Activated CD4-positive, alpha-beta memory T cell treated with anti-CD3 and anti-CD28 coated beads for 36 hours (primary cell): ENCODE measurements around the gene IKBKE. TPM values are rescaled to one million over a fixed set of nuclear protein-coding genes. Genes with fewer than 3 reads are reported as not detected.

Experiments used
- CTCF ChIA-PET: fragments of 350-600 bp; sonication (Branson Sonifier 250); formaldehyde crosslinking; loops from one replicate; lab custom pipeline; 2021; ENCODE audit warnings: antibody characterized with exemption, inconsistent platforms; lab: Charles Lee
- POLR2A ChIA-PET: fragments of 350-600 bp; sonication (Branson Sonifier 250); formaldehyde crosslinking; loops from one replicate; lab custom pipeline; 2021; ENCODE audit warnings: antibody characterized with exemption; lab: Charles Lee
- DNase-seq: peaks from one replicate; pipeline ENCODE4 v3.0.0-alpha.2; 2020
- H3K27ac Mint-ChIP-seq: one replicate; pipeline ENCODE4 v1.8.0; 2021; ENCODE audit warnings: mixed read lengths
- H3K27me3 Mint-ChIP-seq: one replicate; pipeline ENCODE4 v1.8.0; 2021; ENCODE audit warnings: mixed read lengths
- H3K36me3 Mint-ChIP-seq: one replicate; pipeline ENCODE4 v1.8.0; 2021; ENCODE audit warnings: mixed read lengths
- H3K4me1 Mint-ChIP-seq: one replicate; pipeline ENCODE4 v1.8.0; 2021; ENCODE audit warnings: low read depth, mixed read lengths
- H3K4me3 Mint-ChIP-seq: one replicate; pipeline ENCODE4 v1.8.0; 2021; ENCODE audit warnings: mild to moderate bottlenecking, mixed read lengths
- H3K9me3 Mint-ChIP-seq: one replicate; pipeline ENCODE4 v1.8.0; 2021; ENCODE audit warnings: mixed read lengths
- intact Hi-C: fragments of 100-400 bp; cut with micrococcal nuclease; formaldehyde crosslinking; loops from one replicate; pipeline ENCODE4 v1.15.1; 2023
- total RNA-seq, 2 experiments: library from RNA; stranded (reverse); gene quantifications; one replicate each; pipeline ENCODE4 v1.2.3, GENCODE V29; 2021

IKBKE gene
- total RNA-seq, 2 experiments from 2014 or later, result 18.4 to 19.4 TPM

DNA sequence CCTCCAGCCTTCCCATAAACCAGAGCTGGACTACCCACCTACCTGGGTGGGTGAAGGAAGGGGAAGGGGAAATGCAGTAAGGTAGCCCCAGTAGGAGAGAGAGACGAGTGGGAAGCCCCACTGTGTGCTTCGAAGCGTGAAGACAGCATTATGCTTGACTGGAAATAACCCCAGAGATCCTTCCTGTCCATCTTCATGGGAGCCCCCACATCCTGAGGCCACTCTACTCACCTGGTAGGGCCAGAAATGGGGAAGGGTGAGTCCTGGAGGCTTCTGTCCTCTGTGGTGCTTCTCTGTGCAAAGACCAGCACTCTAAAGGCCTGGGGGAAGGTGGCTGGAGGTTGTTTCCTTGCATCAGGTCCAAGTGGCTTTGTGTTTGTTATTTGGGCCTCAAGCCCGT is 27.1 kb downstream of the IKBKE start:
- ChIA-PET POLR2A (interaction anchor here (0.9 kb wide), 1 partner anchor 92 kb away, joined by 3 read pairs; no protein-coding TSS in a partner anchor), CTCF (interaction anchor here (2.1 to 5.9 kb wide), 3 partner anchors 9 to 167 kb away, joined by 6 to 28 read pairs (median 10); partner anchors contain the start of gene RASSF5)
- intact Hi-C loops, result no loop called here
- no peak for DNase-seq
- no peak overlapping the region for H3K27ac Mint-ChIP-seq
- H3K4me3 Mint-ChIP-seq, result no peak overlapping the region
- H3K36me3 Mint-ChIP-seq, result peaks cover 2% of the 10 kb centered on the region
- H3K4me1 Mint-ChIP-seq, result peaks cover 14% of the 10 kb centered on the region
- H3K27me3 Mint-ChIP-seq, result no peaks in the 10 kb centered on the region
- H3K9me3 Mint-ChIP-seq, result no peaks in the 10 kb centered on the region

DNA sequence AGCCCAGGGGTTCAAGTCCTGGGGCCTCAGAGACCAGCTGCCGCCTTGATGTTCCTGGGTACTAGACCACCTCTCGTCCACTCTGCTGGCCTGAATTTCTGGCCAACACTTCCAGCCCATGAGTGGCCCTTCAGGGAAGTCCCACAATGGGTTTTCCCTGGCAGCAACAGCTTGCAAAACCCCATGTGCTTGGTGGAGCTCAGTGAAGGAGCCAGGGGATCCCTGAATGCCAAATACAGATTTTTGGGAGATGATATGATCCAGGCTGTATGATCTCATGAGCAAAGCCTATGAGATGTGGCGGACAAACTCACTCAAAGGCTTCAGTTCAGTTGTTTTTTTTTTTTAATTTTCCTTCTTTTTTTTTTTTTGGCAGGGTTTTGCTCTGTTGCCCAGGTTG is 27.5 kb downstream of the IKBKE start:
- H3K4me3 Mint-ChIP-seq, result no peak overlapping the region
- ChIA-PET CTCF (interaction anchor here (1.9 to 5.9 kb wide), 4 partner anchors 9 to 167 kb away, joined by 5 to 28 read pairs (median 8); partner anchors contain the start of gene RASSF5), POLR2A (interaction anchor here (0.9 kb wide), 1 partner anchor 137 kb away, joined by 3 read pairs; the partner anchor contains the start of gene DYRK3)

GRCh38 chr1:206498685-206499084 is 28.4 kb downstream of the IKBKE start:
- ChIA-PET CTCF (interaction anchor here (1.1 to 5.9 kb wide), 6 partner anchors 8 to 166 kb away, joined by 3 to 28 read pairs (median 6); no protein-coding TSS in a partner anchor), POLR2A (interaction anchor here (0.9 kb wide), 1 partner anchor 137 kb away, joined by 3 read pairs; the partner anchor contains the start of gene DYRK3)
- Mint-ChIP-seq H3K4me1 (peaks cover 27% of the 10 kb centered on the region), H3K27ac (peak overlapping the region; percentile 25), H3K9me3 (no peaks in the 10 kb centered on the region), H3K27me3 (no peaks in the 10 kb centered on the region), H3K4me3 (no peak overlapping the region), H3K36me3 (no peaks in the 10 kb centered on the region)
- no peak for DNase-seq
- intact Hi-C loops, result no loop called here

More for the DNA sequence above, 27.5 kb downstream of the IKBKE start:
- H3K9me3 Mint-ChIP-seq, result no peaks in the 10 kb centered on the region
- intact Hi-C loops, result no loop called here
- peaks cover 17% of the 10 kb centered on the region for H3K4me1 Mint-ChIP-seq
- DNase-seq, result no peak
- peaks cover 2% of the 10 kb centered on the region for H3K36me3 Mint-ChIP-seq
- H3K27me3 Mint-ChIP-seq, result no peaks in the 10 kb centered on the region
- H3K27ac Mint-ChIP-seq, result no peak overlapping the region

- H3K9me3 Mint-ChIP-seq, result no peaks in the 10 kb centered on the region
- peaks cover 40% of the 10 kb centered on the region for H3K4me1 Mint-ChIP-seq
- no peak for DNase-seq
- CTCF ChIA-PET, result interaction anchor here (0.7 to 5.9 kb wide), 3 partner anchors 10 to 159 kb away, joined by 4 to 28 read pairs (median 19); no protein-coding TSS in a partner anchor
- no peak overlapping the region for H3K4me3 Mint-ChIP-seq
- intact Hi-C loops, result loop anchor here (10.0 kb wide), 1 partner anchor 395 kb away; the partner anchor contains the start of gene IL24
- POLR2A ChIA-PET, result interaction anchor here (1.5 kb wide), 1 partner anchor 27 kb away, joined by 3 read pairs; no protein-coding TSS in a partner anchor
- H3K36me3 Mint-ChIP-seq, result no peaks in the 10 kb centered on the region
- peaks cover 2% of the 10 kb centered on the region for H3K27me3 Mint-ChIP-seq
- no peak overlapping the region for H3K27ac Mint-ChIP-seq
Observed at GRCh38 chr1:206500046-206500445, 29.8 kb downstream of the IKBKE start.

DNA sequence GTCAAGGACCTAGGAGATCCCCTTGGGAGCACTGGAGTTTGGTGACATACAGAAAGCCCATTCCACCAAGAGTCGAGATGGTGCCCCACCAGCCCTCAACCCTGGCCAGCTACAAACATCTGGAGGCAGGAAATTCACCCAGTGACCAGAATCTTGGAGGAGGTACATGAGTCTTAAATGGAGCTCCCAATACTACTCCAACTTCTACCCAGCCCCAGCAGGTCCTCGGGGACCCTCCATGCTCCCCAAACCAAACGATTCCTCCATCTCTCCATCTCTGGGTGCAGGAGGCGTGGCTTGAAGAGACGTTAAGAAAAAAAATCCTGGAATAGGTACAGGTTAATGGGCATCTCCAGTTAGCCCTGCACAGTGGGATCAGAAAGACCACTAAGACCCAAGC is 31.6 kb downstream of the IKBKE start:
- Mint-ChIP-seq H3K27me3 (peaks cover 4% of the 10 kb centered on the region), H3K9me3 (no peaks in the 10 kb centered on the region), H3K36me3 (no peaks in the 10 kb centered on the region), H3K4me3 (no peak overlapping the region), H3K4me1 (peaks cover 49% of the 10 kb centered on the region), H3K27ac (no peak overlapping the region)
- CTCF ChIA-PET, result interaction anchor here (1.2 to 3.4 kb wide), 4 partner anchors 11 to 82 kb away, joined by 3 to 17 read pairs (median 6); no protein-coding TSS in a partner anchor
- POLR2A ChIA-PET, result no interaction called here
- DNase-seq, result no peak
- intact Hi-C loops, result loop anchor here (10.0 kb wide), 1 partner anchor 393 kb away; the partner anchor contains the start of gene IL24

DNA sequence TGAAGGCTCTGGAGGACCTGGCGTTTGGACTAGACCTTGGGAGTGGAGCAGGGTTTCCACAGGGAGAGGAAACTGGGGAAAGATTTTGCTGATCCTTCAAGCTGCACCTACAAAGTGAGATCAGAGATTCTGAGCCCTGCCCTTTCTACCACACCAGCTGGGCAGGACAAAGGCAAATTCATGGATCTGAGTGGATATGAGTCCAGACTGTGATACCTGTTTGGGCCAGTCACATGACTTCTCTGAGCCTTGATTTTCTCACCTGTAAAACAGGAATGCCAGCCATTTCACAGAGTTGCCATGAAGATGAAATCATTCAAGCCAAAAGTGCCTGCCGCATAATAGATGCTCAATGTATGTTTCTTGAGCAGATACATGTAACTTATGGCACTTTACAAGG is 32.1 kb downstream of the IKBKE start:
- Mint-ChIP-seq H3K27me3 (peaks cover 4% of the 10 kb centered on the region), H3K9me3 (no peaks in the 10 kb centered on the region), H3K4me1 (peaks cover 49% of the 10 kb centered on the region), H3K36me3 (no peaks in the 10 kb centered on the region), H3K4me3 (no peak overlapping the region), H3K27ac (no peak overlapping the region)
- ChIA-PET POLR2A (no interaction called here), CTCF (interaction anchor here (1.2 to 3.4 kb wide), 4 partner anchors 12 to 81 kb away, joined by 3 to 17 read pairs (median 10); no protein-coding TSS in a partner anchor)
- no peak for DNase-seq
- intact Hi-C loops, result loop anchor here (10.0 kb wide), 1 partner anchor 392 kb away; the partner anchor contains the start of gene IL24

- intact Hi-C loops, result loop anchor here (10.0 kb wide), 1 partner anchor 392 kb away; the partner anchor contains the start of gene IL24
- Mint-ChIP-seq H3K9me3 (no peaks in the 10 kb centered on the region), H3K27ac (no peak overlapping the region), H3K36me3 (no peaks in the 10 kb centered on the region), H3K4me3 (no peak overlapping the region), H3K27me3 (peaks cover 4% of the 10 kb centered on the region), H3K4me1 (peaks cover 49% of the 10 kb centered on the region)
- ChIA-PET CTCF (interaction anchor here (1.2 to 3.4 kb wide), 6 partner anchors 24 to 161 kb away, joined by 3 to 17 read pairs (median 9); no protein-coding TSS in a partner anchor), POLR2A (no interaction called here)
- DNase-seq, result no peak
Observed at GRCh38 chr1:206502812-206503211, 32.5 kb downstream of the IKBKE start.

GRCh38 chr1:206503591-206504362 is 33.5 kb downstream of the IKBKE start:
- intact Hi-C loops, result loop anchor here (1.0 to 10.0 kb wide), 5 partner anchors 49 to 391 kb away; partner anchors contain the start of gene IL24
- ChIA-PET CTCF (interaction anchor here (0.7 to 3.4 kb wide), 9 partner anchors 13 to 160 kb away, joined by 3 to 17 read pairs (median 7); no protein-coding TSS in a partner anchor), POLR2A (interaction anchor here (0.6 to 0.9 kb wide), 2 partner anchors 74 to 88 kb away, joined by 3 read pairs; no protein-coding TSS in a partner anchor)
- Mint-ChIP-seq H3K36me3 (no peaks in the 10 kb centered on the region), H3K27ac (peak overlapping the region; percentile 29), H3K4me3 (no peak overlapping the region), H3K9me3 (no peaks in the 10 kb centered on the region), H3K27me3 (peaks cover 10% of the 10 kb centered on the region), H3K4me1 (peaks cover 54% of the 10 kb centered on the region)
- DNase-seq, result peak; percentile 81

- POLR2A ChIA-PET, result no interaction called here
- Mint-ChIP-seq H3K9me3 (no peaks in the 10 kb centered on the region), H3K36me3 (no peaks in the 10 kb centered on the region), H3K27ac (peak overlapping the region; percentile 29), H3K4me1 (peaks cover 54% of the 10 kb centered on the region), H3K27me3 (peaks cover 15% of the 10 kb centered on the region), H3K4me3 (no peak overlapping the region)
- no peak for DNase-seq
- intact Hi-C loops, result loop anchor here (1.0 to 10.0 kb wide), 5 partner anchors 48 to 390 kb away; partner anchors contain the start of gene IL24
- CTCF ChIA-PET, result interaction anchor here (1.2 to 3.4 kb wide), 5 partner anchors 14 to 155 kb away, joined by 3 to 17 read pairs (median 7); no protein-coding TSS in a partner anchor
Observed at GRCh38 chr1:206504363-206504713, 34.1 kb downstream of the IKBKE start.

DNA sequence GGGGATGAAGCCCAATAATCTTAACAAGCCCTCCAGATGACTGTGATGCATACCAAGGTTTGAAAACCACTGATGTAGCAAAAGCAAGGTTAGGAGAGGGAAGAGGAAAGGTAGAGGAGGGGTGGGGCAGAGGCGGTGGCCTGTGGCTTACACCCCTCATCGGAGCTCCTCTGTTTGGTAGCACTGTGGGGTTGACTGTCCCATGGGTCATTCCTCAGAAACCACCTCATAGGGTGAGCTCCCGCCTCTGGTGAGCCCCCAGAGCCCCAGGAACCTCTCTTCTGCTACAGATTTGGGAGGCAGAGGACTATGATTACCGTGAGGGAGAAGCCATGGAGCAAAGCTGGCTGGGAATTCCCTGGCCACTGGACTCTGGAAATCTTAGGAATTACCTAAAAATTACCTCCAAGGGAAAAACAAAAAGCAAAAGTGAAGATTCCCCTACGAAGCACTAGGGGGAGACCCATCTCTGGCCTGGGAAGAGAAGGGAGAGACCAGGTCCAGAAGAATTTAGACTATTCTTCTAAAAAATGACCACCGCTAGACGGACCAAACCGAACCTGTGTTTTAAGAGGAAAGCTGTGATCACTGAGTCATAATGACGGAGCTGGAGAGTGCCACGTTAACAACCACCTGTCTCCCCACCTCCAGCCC is 35.6 kb downstream of the IKBKE start:
- DNase-seq, result no peak
- ChIA-PET POLR2A (interaction anchor here (0.7 to 1.9 kb wide), 4 partner anchors 10 to 57 kb away, joined by 3 to 5 read pairs (median 4); no protein-coding TSS in a partner anchor), CTCF (interaction anchor here (0.7 to 2.6 kb wide), 14 partner anchors 9 to 194 kb away, joined by 3 to 10 read pairs (median 4); no protein-coding TSS in a partner anchor)
- H3K4me3 Mint-ChIP-seq, result peak overlapping the region; percentile 4
- H3K27ac Mint-ChIP-seq, result no peak overlapping the region
- H3K27me3 Mint-ChIP-seq, result peaks cover 23% of the 10 kb centered on the region
- intact Hi-C loops, result loop anchor here (2.0 to 10.0 kb wide), 3 partner anchors 35 to 389 kb away; partner anchors contain the start of genes IKBKE, IL24 and MAPKAPK2
- H3K4me1 Mint-ChIP-seq, result peaks cover 54% of the 10 kb centered on the region
- H3K36me3 Mint-ChIP-seq, result no peaks in the 10 kb centered on the region
- no peaks in the 10 kb centered on the region for H3K9me3 Mint-ChIP-seq
